Prostate gland (tissue), 2 donors: ENCODE data around the gene L3MBTL1.

Source experiments
- POLR2A ChIP-seq: fragments of 450-650 bp; IDR thresholded peaks from one replicate; pipeline ENCODE4 v1.6.1; 2016; ENCODE audit warnings: antibody characterized with exemption, mild to moderate bottlenecking
- TF ChIP-seq, protein P1 (sequence below), 4 experiments: fragments of 200-600 bp in 2 of 4; fragments of 450-650 bp in 2 of 4; sonication (generic) in 2 of 4; IDR thresholded peaks; 1 replicate in 3 of 4; 2 replicates in 1 of 4; pipeline ENCODE4 v1.5.1; 2016 to 2019; ENCODE audit warnings: antibody characterized with exemption in 4 of 4, mild to moderate bottlenecking in 2 of 4, moderate library complexity in 2 of 4

DNA sequence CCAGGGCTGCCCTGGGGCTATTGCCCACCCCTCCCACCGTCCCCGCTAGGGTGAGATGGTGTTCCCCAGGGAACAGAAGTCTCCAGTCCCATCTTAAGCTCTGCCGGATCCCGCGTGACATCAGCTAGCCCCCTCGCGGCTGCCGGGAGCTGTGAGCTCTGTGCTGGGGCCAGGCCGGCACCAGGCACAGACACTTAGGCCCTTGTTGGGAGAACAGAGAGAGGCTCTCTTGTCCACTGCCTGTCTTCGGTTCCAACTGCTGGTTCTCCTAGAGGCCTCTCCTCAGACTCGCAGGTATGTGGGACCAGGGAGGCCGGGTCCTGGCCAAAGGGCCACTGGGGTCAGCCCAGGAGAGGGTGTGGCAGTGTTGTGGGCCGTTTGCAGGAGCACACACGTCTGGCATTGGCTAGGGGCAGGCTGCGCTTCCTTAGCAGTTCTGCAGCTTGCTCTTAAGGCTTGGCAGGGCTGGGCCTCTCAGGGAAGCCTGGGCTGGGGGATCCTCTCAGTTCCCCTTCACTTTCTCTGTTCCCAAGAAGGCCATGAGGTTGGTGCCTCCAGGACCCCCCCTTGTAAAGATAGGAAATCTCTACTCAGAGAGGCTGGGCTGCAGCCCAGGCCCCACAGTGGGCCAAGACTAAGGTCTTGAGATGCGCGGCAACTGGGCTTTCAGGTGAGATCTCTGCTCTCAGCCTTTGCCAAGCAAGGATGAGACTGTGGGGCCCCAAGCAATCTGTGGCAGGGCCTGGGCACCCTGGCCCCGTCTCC, 57.7 kb downstream of the L3MBTL1 start:
- TF ChIP-seq POLR2A: no peak
- TF ChIP-seq, protein P1, sequence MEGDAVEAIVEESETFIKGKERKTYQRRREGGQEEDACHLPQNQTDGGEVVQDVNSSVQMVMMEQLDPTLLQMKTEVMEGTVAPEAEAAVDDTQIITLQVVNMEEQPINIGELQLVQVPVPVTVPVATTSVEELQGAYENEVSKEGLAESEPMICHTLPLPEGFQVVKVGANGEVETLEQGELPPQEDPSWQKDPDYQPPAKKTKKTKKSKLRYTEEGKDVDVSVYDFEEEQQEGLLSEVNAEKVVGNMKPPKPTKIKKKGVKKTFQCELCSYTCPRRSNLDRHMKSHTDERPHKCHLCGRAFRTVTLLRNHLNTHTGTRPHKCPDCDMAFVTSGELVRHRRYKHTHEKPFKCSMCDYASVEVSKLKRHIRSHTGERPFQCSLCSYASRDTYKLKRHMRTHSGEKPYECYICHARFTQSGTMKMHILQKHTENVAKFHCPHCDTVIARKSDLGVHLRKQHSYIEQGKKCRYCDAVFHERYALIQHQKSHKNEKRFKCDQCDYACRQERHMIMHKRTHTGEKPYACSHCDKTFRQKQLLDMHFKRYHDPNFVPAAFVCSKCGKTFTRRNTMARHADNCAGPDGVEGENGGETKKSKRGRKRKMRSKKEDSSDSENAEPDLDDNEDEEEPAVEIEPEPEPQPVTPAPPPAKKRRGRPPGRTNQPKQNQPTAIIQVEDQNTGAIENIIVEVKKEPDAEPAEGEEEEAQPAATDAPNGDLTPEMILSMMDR (IDR thresholded peaks at IDR 0.05): no peak
